HG03139 (cell line): ENCODE results near the gene ZNF275.
"Not testable (repeated sequence)": the region's sequence is repeated elsewhere in the genome, so short reads cannot be mapped to it uniquely, and the experiment has no call there.

Experiments
- ATAC-seq: cut with Tn5 transposase; IDR thresholded peaks from one replicate; pipeline ENCODE4 v1.9.1; 2021; ENCODE audit not compliant: unreplicated experiment

ZNF275 gene

GRCh38 chrX:153318811-153319210 is 15.1 kb upstream of the ZNF275 start:
- no peak for ATAC-seq

- no peak for ATAC-seq
Observed at GRCh38 chrX:153319295-153320046, 14.5 kb upstream of the ZNF275 start.

GRCh38 chrX:153320047-153320443 is 13.9 kb upstream of the ZNF275 start:
- not testable (repeated sequence) for ATAC-seq

DNA sequence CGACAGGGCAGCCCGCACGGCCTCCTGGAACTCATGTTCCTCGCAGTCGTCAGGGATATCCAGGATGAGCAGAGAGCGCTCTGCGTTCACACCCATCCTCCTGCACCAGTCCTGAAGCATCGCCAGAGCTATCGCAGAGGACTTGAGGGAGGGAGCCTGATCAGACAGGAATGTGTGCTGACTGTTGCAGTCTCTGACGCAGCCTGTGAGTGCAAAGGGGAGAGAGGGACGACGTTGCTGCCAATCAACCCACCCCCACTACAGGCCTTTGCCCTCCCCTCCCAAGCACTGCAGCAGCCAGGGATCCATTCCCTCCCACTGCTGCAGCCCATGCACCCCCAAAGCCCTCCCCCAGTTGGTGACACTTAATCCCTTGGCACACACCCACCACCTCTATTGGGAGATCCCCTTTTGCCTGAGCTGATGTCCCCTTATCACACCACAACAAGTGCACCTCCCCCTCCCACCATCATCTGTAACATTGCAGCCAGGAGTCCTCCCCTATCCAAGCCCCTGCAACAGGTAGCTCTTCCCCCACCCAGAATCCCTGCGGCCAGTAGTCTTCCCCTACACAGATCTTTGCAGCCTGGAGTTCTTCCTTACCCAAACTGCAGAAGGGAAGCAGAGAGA is 13.3 kb upstream of the ZNF275 start:
- ATAC-seq, result no peak

DNA sequence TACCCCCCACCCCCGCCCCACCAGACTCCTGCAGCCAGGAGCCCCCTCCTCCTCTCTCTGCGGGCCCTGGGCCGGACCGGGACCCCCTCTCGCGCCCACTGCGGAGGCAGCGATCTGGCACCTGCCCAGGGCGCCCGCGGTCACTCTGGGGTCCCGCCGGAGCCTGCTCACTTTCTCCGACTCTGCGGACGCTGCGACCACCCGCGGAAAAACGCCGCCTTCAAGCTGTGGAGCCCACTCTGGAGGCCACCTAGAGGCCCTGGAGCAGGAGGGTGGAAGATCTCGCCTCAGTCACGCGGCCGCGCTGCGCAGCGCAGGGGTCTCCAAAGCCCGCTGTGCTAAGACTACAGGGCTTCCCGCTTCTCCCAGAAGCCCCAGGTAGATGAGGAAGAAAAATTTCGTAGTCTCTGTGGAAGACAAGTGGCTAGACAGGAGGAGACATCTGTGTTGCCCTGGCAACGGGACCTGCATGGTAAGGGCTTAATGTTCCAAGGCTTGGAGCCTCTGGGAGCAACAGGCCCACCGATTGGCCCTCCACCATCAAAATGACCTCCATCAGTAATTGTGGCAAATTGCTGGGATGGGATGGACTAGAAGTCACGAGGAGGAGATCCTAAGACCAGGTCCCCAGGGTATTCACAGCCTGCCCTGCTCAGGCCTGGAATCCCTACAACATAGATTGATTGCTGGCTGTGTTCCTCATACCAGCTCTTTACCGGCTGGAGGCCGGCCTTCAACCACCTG is 12.4 kb upstream of the ZNF275 start, which contains the start of gene PNMA6F:
PNMA6F (minus strand) TSS at position 387 of the 744 bp plus-strand sequence. CDS start 1,093 bp downstream, outside the sequence.
- no peak for ATAC-seq

- ATAC-seq, result no peak
Observed at GRCh38 chrX:153327561-153327960, 6.4 kb upstream of the ZNF275 start.

- no peak for ATAC-seq
Observed at GRCh38 chrX:153333266-153333665, 687 bp upstream of the ZNF275 start.

DNA sequence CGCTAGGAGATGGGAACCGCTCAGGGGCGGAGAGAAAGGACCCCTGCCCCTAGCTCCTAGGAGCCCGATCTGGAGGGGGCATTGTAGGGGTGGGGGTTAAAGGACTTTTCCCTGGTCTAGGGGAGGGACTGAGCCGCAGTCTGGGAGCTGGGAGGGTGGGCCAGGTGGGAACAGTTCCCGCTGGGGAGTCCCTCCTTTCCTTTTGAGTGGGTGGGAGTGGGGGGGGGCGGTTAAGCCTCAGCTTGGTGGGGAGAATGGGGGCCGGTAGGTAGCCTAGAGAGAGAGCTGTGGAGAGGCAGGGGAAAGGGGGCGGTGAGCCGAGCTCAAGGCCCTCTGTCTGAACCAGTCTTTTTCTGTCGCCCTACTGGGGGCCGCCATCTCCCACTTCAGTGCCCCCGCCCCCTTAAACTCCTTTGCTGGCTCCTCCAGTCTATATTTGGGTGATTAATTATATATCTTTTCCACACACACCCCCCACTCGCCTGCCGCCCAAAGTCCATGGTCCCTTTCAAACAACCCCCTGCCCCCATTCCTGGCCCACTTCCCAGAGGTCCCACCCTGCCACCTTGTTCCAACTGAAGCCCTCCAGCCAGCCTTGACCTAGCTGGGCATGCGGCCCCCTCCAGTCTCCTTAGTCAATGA is 822 bp downstream of the ZNF275 start:
- ATAC-seq, result no peak

DNA sequence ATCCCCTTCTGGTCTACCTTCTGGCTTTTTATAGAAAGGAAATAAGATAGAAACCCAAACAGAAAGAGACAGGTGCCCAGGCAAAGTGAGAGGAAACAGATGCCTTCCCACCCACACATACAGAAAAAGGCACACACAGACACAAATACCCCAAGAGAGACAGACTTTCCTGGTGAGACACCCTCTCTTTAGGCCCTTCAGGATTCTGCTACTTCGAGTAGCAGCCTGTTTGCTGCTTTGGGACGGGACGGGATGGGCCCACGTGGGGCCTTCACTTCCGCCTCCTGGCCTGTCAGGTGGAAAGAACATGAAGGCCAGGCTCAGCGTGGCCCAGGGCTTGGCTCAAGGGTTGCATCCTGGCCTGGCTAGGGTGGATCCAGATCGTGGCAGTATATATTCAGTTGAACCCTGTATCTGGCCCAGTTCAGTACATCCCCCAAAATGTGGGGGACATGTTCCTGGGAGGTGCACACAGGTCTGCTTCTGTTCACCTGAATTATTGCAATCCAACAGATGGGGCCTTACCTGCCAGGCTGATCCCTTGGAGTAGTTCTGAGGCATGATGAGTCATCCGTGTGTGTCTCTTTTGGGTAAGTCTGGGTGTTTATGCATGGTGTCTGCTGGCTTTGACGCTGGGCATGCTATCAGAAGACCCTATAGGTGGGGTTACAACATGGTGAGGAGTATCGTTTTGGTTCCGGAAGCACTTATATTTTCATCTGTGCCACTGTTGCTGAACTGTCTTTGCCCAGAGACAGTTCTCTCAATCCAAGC is 2.4 kb downstream of the ZNF275 start:
- ATAC-seq, result no peak

DNA sequence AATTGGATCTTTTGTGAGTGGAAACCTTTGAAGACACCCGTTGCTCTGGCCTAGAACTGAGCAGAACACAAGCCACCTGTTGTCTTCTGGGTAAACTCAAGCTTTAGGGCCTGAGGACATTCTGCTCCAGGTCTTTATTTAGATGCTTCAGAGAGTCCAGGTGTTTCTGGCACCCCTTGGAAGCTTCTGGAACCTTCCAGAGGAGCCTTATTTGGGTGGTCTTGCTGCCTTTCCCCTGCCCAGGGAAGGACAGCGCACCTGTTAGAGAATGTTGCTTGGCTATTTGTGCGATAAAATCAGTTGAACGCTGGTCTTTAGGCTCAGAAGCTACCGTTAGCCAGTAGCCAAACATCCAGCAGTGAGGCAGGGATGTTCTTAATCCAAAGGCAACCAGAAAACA is 3.0 kb downstream of the ZNF275 start:
- no peak for ATAC-seq

GRCh38 chrX:153338836-153339235 is 4.9 kb downstream of the ZNF275 start:
- ATAC-seq, result no peak

DNA sequence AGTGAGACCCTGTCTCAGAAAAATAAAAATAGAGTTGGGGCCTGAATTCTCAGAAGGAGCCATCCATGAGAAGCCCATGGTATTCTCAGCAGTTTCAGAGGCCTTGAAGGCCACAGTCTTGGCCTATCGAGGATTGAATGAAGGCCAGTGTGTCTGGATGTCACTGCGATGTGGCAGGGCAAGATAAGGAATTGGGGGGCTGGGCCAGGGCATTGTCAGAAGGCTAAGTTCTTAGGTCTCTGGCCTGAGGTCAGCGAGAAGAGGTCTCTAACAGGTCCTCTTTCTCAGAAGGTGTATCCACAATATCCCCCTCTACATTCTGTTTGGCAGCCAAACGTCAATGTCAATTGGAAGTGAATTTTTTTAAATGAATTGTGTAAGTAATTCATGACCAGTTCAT is 5.7 kb downstream of the ZNF275 start:
- no peak for ATAC-seq

DNA sequence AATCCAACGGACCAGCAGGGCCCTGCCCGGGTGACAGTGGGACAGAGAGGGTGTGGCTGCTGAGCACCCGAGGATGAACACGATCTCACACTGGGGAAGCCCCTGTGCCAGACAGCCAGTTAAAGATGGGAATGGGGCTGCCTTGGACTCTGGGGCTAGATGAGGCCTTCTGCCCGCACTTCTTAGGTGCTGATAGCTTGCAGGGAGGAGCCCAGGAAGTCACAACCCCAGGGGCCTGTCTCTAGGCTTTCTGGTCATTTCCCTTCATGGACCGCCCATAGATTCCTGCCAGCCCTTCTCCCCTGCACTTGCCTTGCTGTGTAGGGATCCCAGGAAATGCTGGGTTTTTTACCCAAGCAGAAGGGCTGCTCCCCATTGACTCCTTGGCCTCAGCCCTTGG is 6.2 kb downstream of the ZNF275 start:
- no peak for ATAC-seq

GRCh38 chrX:153342762-153343558 is 9.0 kb downstream of the ZNF275 start:
- no peak for ATAC-seq

DNA sequence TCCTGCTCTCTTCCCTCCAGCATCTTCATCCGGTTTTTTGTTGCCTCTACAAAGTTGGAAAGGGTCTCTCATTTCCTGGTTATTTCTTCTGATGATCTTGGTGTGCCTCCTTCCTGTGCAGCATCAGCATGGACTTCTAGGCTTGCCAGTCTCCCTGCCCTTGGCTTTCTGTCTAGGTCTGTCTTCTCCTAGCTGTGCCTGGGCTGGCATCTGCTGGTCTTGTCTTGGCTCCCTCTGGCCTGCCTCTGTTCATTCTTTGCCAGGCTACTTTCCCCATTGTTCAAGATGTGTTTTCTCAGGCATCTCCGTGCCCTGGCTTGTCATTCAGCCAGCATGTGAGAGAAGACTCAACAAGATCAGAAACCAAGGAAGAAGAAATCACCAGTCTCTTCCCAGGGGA is 9.7 kb downstream of the ZNF275 start:
- no peak for ATAC-seq

GRCh38 chrX:153347530-153347929 is 13.6 kb downstream of the ZNF275 start:
- no peak for ATAC-seq

GRCh38 chrX:153348421-153348820 is 14.5 kb downstream of the ZNF275 start:
- ATAC-seq, result no peak

DNA sequence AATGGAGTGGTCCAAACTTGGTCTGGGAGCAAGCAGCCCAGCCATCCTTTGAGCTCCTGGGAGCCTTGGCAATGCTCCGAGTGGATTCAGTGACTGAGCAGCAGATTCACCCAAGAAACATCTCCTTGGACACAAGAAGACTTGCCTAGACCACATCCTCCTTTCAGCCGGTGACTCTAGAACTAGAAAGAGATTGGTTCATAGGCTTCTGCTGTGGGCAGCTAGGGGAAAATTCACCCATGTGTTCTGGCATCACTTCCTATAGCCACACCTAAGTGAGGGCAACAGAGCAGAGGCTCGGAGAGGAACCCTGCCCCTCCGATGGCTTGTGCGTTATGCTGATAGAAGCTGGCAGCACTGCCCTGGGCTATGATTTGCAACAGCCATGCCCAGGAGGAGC is 16.0 kb downstream of the ZNF275 start:
- no peak for ATAC-seq

- no peak for ATAC-seq
Observed at GRCh38 chrX:153351981-153352380, 18.0 kb downstream of the ZNF275 start.

DNA sequence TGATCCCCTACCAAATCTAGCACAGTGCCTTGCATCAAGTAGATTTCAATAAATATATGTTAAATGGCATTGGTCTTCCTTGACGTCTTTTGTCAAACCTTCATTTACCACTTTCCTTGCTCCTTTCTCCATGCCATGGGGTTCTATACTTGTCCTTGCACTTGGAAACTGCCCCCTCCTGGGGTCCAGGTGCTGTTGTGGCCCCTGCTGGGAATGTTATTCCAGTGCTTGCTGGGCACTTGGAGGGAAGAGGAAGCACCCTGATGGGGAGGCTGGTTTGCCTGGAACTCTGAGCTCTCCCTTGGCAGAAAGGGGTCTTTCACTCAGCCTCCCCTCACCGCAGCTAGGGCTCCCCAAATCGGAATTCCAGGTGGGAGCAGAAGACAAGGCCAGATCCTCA is 18.9 kb downstream of the ZNF275 start:
- ATAC-seq, result no peak
